Measurements from ENCODE around the gene TSSC4.

The TSSC4 gene

GRCh38 chr11:2415601-2416380 lies 15.2 kb downstream of the TSSC4 start:
- no peak for DNase-seq (ENCODE audit: insufficient read length, low spot score)
- FAIRE-seq = no peak

GRCh38 chr11:2416765-2417164 lies 16.2 kb downstream of the TSSC4 start:
- FAIRE-seq (no peak), DNase-seq (ENCODE audit: insufficient read length, low spot score) (no peak)

DNA sequence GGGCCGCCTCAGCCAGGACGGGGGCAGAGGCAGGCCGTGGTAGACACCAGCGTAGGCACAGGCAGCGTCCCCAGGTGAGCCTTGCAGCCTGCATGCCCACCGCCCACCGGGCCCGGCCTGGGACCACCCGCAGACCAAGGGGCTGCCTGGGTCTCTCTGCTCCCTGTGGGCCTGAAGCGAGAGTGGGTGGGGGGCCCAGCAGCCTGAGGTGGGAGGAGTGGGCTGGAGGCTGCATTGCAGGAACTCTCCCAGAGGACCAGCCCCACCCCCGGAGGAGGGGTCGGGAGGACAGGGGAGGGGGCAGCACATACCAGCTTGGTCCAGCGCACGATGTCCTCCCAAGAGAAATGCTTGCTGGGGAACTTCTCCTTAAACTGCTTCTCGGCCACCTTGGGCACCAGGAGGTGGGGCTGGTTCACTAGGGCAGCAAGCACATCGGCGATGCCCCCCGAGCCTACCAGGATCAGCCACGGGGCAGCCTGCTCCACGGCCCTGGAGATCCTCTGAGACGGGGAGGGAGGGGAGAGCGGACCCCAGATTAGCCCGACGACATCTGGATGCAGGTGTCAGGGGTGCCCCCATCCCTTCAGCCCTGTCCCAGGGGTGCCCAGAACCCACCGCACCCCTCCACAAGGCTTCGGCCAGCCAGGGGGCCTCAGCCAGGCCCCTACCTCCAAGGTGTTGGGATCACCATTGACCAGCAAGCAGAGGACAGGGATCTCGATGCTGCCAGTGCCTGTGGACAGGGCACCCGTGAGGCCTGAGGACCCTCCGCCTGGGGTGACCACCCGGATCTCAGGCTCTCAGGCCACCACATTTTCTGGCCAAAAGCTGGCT lies 17.5 kb downstream of the TSSC4 start:
- no peak for FAIRE-seq
- DNase-seq (ENCODE audit: insufficient read length, low spot score) = no peak

DNA sequence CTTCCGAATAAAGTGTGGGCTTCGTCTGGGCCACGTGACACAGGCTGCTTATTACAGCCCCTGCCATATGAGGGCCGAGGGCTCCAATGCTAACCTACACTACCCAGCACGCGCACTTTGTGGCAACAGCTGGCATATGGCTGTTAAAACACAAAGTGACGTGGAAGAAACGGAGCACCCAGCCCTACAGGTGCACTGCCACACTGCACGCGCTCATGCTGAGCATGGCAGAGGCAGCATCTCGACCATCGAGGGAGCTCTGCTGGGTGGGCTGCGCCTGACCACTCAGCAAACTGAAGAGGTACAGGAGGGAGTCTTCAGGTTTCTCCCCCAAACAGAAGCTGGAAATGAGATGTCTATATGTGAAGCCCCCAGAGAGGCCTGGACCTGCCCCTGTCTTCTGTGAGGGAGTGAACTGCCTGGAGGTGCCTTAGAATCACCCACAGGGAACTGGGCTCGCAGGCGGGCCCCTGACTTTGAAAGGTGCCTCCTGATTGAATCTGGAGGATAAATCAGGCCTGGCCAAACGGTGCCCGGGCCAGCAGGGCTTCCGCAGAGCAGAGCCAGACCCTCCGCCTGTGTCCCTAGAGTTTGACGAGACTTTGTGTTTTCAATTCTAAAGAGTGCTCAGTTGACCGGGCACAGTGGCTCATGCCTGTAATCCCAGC lies 18.3 kb downstream of the TSSC4 start:
- FAIRE-seq (no peak), DNase-seq (ENCODE audit: insufficient read length, low spot score) (no peak)

- peak; percentile 72 for FAIRE-seq
- DNase-seq (ENCODE audit: insufficient read length, low spot score) = peak; percentile 88
Measured at GRCh38 chr11:2419638-2420501, 19.3 kb downstream of the TSSC4 start.

GRCh38 chr11:2420502-2421225 lies 20.1 kb downstream of the TSSC4 start:
- no peak for FAIRE-seq
- DNase-seq (ENCODE audit: insufficient read length, low spot score) = peak; percentile 98

DNA sequence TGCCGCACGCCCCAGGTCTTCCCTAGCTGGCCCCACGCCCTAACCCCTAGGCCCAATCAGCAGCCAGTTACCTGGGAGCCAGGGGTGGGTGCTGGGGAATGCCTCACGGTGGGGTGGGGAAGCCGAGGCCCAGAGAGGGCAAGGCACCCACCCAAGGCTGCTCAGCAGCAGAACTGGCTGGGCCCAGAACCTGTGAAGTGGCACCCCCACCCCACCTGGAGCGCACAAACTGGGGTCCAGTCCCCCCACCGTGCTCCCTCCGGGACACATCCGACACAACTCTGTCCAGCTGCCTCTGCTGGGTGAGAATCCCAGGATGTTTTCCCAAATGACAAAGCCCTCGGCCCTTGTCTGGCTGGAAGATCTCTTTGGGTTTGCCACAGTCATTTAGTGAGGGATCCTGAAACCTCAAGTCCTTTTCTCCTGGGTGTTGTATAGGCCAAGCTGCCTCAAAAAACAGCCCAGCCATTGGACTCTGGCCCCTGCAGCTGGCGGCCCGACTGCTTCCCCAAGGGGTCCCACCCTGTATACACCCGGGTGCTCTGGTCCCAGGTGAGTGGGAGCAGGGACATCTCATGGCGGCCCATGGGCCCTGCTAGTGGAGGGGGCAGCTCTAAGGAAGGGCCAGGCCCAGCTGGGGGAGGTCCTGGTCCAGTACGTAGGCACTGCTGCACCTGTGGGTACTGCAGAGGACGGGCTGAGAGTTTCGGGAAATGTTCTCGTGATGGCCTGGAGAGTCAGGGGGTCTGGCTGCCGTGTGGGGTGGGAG lies 20.9 kb downstream of the TSSC4 start:
- DNase-seq (ENCODE audit: insufficient read length, low spot score) = no peak
- no peak for FAIRE-seq

- FAIRE-seq (no peak), DNase-seq (ENCODE audit: insufficient read length, low spot score) (no peak)
Measured at GRCh38 chr11:2421996-2422395, 21.4 kb downstream of the TSSC4 start.

GRCh38 chr11:2422461-2423156 lies 22.1 kb downstream of the TSSC4 start:
- no peak for FAIRE-seq

DNA sequence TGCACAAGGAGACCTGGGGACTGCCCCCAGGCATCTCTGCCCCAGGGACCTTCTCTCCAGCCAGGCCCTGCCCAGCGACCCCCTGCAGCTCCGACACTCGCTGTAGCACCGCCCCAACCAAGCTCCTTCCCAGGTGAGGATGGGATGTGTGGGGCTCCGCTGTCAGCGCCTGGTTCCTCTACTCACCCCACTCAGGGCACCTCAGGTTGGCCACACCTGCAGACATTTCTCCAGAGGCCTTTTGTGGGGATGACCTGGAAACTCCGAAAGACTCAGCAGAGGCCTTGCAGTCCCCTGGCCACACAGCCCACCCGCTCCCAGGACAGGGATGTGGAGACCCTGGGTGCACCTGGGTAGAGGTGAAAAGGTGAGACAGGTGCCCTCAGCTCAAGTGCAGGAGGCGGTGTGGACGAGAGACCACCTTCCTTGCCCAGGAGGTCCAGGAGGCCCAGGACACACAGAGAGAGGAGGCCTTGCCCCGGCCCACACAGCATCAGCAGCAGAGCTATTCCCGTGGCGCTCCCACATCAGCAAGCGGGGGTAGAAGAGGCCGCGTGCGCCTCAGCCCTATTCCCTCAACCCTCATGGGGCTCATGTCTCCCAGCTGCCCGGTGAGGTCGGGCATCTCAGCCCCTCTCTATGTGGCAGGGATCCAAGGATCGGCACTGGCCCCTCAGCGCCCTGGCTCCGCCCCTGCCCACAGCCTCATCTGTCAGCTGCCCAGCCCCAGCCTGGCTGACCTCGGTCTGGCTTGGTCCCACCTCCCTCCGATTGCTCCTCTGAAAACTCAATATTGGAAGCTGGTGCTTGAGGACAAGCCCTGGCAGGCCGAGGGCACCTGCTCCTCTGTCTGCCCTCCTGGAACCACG lies 22.8 kb downstream of the TSSC4 start:
- no peak for FAIRE-seq
- no peak for DNase-seq (ENCODE audit: insufficient read length, low spot score)

More at GRCh38 chr11:2422461-2423156, 22.1 kb downstream of the TSSC4 start:
- no peak for DNase-seq (ENCODE audit: insufficient read length, low spot score)

- DNase-seq (ENCODE audit: insufficient read length, low spot score) = no peak
- no peak for FAIRE-seq
Measured at GRCh38 chr11:2424811-2425495, 24.4 kb downstream of the TSSC4 start.

DNA sequence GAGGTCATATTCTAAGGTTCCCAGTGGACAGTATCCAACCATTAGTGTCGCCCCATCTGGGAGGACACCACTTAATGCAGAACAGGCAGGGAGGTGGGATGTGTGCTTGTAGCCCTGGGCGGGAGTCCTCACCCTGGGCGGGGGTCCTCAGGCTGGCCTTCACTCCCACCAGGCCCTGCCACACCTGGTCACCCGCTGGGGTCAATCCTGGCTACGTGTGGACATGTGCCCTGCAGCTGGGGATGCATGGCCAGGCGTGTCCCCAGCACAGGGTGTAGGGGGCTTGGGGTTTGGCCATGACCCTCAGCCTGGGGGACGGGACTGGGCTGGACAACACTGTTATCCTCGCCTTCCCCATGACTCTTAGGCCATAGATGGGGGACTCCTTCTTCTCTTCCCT lies 25.0 kb downstream of the TSSC4 start:
- FAIRE-seq = no peak
- no peak for DNase-seq (ENCODE audit: insufficient read length, low spot score)

- DNase-seq (ENCODE audit: insufficient read length, low spot score) (no peak), FAIRE-seq (no peak)
Measured at GRCh38 chr11:2426221-2426620, 25.7 kb downstream of the TSSC4 start.

DNA sequence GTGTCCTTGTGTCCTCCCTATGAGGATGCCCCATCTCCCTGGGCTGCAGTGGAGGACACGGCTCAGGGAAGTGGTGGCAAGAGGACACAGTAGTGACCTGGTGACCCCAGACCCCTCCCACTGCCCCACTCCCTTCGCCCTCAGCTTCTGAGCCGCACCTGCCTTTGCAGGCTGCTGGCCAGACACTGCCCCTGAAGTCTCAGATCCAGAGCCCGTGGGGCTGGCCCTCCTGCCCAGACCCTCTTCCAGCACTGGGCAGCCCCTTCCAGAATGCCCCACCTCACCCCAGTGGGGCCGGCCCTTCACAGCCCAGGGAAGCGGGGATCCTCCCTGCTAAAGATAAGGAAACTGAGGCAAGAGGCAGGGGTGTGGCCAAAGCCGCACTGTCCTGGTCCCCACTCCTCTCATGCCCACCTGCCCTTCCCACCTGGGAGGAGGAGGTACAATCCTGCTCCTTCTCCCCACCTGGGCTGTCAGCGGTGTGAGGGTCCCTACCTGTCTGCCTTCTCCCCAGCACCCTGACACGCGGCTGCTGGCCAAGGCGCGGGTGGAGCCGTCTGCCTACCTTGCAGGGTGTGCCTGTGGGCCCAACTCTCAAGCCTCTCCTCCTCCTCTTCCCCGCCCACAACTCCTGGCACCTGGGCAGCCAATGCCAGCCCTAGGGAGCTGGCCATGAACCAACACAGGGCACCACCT lies 26.4 kb downstream of the TSSC4 start:
- FAIRE-seq (no peak), DNase-seq (ENCODE audit: insufficient read length, low spot score) (no peak)

DNA sequence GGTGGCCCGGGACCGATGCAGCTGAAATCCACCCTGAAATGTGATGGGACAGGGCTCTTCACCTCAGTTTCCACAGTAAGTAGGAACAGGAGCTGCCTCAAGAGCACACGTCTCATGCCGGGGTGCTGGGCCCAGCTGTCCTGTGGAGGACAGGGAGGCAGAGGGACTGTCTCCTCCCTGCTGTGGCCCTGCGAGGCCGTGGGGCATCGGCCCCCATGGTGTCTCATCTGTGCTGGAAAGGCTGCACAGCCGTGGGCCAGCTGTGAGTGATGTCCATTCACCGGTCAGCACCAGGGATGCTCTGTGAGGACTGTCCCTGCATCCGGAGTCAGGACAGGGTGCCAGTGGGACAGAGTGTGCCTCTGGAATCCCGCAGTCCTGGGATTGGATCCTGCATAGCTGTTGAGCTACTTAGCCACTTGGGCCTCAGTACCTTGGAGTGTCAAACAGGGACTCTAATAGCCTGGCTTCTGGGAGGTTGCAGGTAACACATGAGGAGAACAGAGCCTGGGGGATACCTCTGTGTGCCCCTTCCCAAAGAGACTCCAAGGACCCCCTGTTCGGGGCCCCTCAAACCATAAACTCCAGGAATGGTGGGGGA lies 27.3 kb downstream of the TSSC4 start:
- DNase-seq (ENCODE audit: insufficient read length, low spot score) = no peak
- no peak for FAIRE-seq

DNA sequence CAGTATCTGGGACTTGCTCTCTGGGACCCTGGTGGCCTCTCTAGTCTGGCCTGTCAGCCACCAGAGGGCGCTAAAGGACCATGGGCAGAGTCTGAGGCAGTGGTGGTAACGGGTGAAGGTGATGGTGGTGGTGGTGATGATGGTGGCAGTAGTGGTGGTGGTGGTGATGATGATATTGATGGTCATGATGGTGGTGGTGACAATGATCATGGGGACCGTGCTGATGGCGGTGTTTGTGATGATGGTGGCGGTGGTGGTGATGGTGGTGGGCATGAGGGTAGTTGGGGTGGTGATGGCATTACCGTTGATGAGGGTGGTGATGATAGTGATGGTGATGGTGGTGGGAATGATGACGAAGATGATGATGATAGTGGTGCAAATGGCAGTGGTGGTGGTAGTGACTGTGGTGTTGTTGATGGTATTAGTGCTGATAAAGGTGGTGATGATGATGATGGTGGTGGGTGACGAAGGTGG lies 27.8 kb downstream of the TSSC4 start:
- FAIRE-seq = no peak

More for the DNA sequence above, 27.8 kb downstream of the TSSC4 start:
- DNase-seq (ENCODE audit: insufficient read length, low spot score) = peak; percentile 67
